HEK293T (cell line): ENCODE data around the gene CBL.

Experiments used
- CTCF ChIA-PET: fragments of 350-600 bp; formaldehyde crosslinking; extraction: SDS; loops from one replicate; lab custom pipeline; 2021; ENCODE audit warnings: antibody characterized with exemption, inconsistent platforms; lab: Yijun Ruan, JAX
- POLR2A ChIA-PET: fragments of 350-600 bp; formaldehyde crosslinking; extraction: SDS; loops from one replicate; lab custom pipeline; 2020; ENCODE audit warnings: antibody characterized with exemption, inconsistent platforms; lab: Yijun Ruan, JAX
- DNase-seq: peaks from one replicate; pipeline ENCODE4 v3.0.0; 2012; ENCODE audit warnings: mixed read lengths; ENCODE audit errors: extremely low spot score
- ARNT ChIP-seq: fragments of 450-650 bp; IDR thresholded peaks from 2 replicates; pipeline ENCODE4 v1.6.1; 2017; ENCODE audit warnings: mild to moderate bottlenecking
- BHLHE40 ChIP-seq: fragments of 450-650 bp; IDR thresholded peaks from 2 replicates; pipeline ENCODE4 v1.6.1; 2016; ENCODE audit warnings: mild to moderate bottlenecking, moderate library complexity, borderline replicate concordance
- CTBP1 ChIP-seq: fragments of 450-650 bp; IDR thresholded peaks from 2 replicates; pipeline ENCODE4 v1.6.1; 2016; ENCODE audit warnings: borderline replicate concordance
- ELF4 ChIP-seq: fragments of 450-650 bp; IDR thresholded peaks from 2 replicates; pipeline ENCODE4 v1.6.1; 2017; ENCODE audit warnings: antibody characterized with exemption
- FOXA1 ChIP-seq: fragments of 450-650 bp; IDR thresholded peaks from 2 replicates; pipeline ENCODE4 v1.6.1; 2016; ENCODE audit warnings: mild to moderate bottlenecking
- FOXK2 ChIP-seq: fragments of 450-650 bp; IDR thresholded peaks from 2 replicates; pipeline ENCODE4 v1.6.1; 2016; ENCODE audit warnings: mild to moderate bottlenecking
- FOXM1 ChIP-seq: fragments of 450-650 bp; IDR thresholded peaks from 2 replicates; pipeline ENCODE4 v1.6.1; 2017; ENCODE audit warnings: mild to moderate bottlenecking, borderline replicate concordance
- HDGF ChIP-seq: fragments of 450-650 bp; IDR thresholded peaks from 2 replicates; pipeline ENCODE4 v1.6.1; 2017; ENCODE audit warnings: antibody characterized with exemption, borderline replicate concordance
- L3MBTL2 ChIP-seq: fragments of 450-650 bp; conservative IDR thresholded peaks from 2 replicates; pipeline ENCODE4 v1.6.1; 2016; ENCODE audit warnings: mild to moderate bottlenecking
- LEF1 ChIP-seq: fragments of 450-650 bp; IDR thresholded peaks from 2 replicates; pipeline ENCODE4 v1.6.1; 2017; ENCODE audit warnings: mild to moderate bottlenecking, borderline replicate concordance
- NFRKB ChIP-seq: fragments of 450-650 bp; IDR thresholded peaks from 2 replicates; pipeline ENCODE4 v1.6.1; 2016; ENCODE audit warnings: mild to moderate bottlenecking, moderate library complexity
- PKNOX1 ChIP-seq: fragments of 450-650 bp; IDR thresholded peaks from 2 replicates; pipeline ENCODE4 v1.6.1; 2016
- SP1 ChIP-seq: fragments of 450-650 bp; IDR thresholded peaks from 2 replicates; pipeline ENCODE4 v1.6.1; 2017
- SUZ12 ChIP-seq: fragments of 450-650 bp; IDR thresholded peaks from 2 replicates; pipeline ENCODE4 v1.6.1; 2016; ENCODE audit warnings: mild to moderate bottlenecking
- TARDBP ChIP-seq: fragments of 450-650 bp; IDR thresholded peaks from 2 replicates; pipeline ENCODE4 v1.6.1; 2016
- ZNF384 ChIP-seq: fragments of 450-650 bp; IDR thresholded peaks from 2 replicates; pipeline ENCODE4 v1.6.1; 2016

CBL gene

GRCh38 chr11:119307974-119308373, 101.8 kb downstream of the CBL start:
- CTCF ChIA-PET, result interaction anchor here (0.6 to 2.1 kb wide), 5 partner anchors 14 to 223 kb away, joined by 3 to 9 read pairs (median 4); partner anchors contain the start of gene NLRX1
- TF ChIP-seq SP1 (no peak), NFRKB (no peak), HDGF (no peak), LEF1 (no peak), FOXK2 (no peak), TARDBP (no peak), ARNT (no peak), CTBP1 (no peak), L3MBTL2 (no peak), SUZ12 (no peak), ZNF384 (no peak)
- DNase-seq, result no peak
- POLR2A ChIA-PET, result interaction anchor here (1.2 to 2.1 kb wide), 2 partner anchors 9 to 213 kb away, joined by 3 to 11 read pairs; partner anchors contain the start of gene MCAM

GRCh38 chr11:119309411-119309810, 103.3 kb downstream of the CBL start:
- DNase-seq, result no peak
- ChIA-PET CTCF (no interaction called here), POLR2A (interaction anchor here (1.2 kb wide), 1 partner anchor 25 kb away, joined by 6 read pairs; the partner anchor contains the start of gene RNF26)
- TF ChIP-seq ELF4, result no peak
- no peak for TF ChIP-seq ZNF384
- no peak for TF ChIP-seq CTBP1

- TF ChIP-seq SP1 (no peak), FOXM1 (no peak), HDGF (no peak), NFRKB (no peak), L3MBTL2 (no peak), TARDBP (no peak), BHLHE40 (no peak), SUZ12 (no peak), FOXK2 (no peak), ZNF384 (no peak), PKNOX1 (no peak), FOXA1 (no peak)
- ChIA-PET POLR2A (interaction anchor here (1.1 to 1.2 kb wide), 2 partner anchors 9 to 24 kb away, joined by 3 to 6 read pairs; partner anchors contain the start of gene RNF26), CTCF (interaction anchor here (0.8 kb wide), 1 partner anchor 64 kb away, joined by 3 read pairs; no protein-coding TSS in a partner anchor)
- DNase-seq, result no peak
These were observed 104.0 kb downstream of the CBL start for GRCh38 chr11:119309953-119310681.

- DNase-seq, result no peak
- TF ChIP-seq ARNT, result no peak
- no peak for TF ChIP-seq CTBP1
- TF ChIP-seq SP1, result no peak
- TF ChIP-seq ELF4, result no peak
- POLR2A ChIA-PET, result interaction anchor here (1.1 kb wide), 1 partner anchor 8 kb away, joined by 3 read pairs; no protein-coding TSS in a partner anchor
- CTCF ChIA-PET, result interaction anchor here (0.8 kb wide), 1 partner anchor 63 kb away, joined by 3 read pairs; no protein-coding TSS in a partner anchor
These were observed 104.5 kb downstream of the CBL start for GRCh38 chr11:119310682-119311052.

GRCh38 chr11:119314726-119315125, 108.6 kb downstream of the CBL start:
- ChIA-PET POLR2A (no interaction called here), CTCF (interaction anchor here (0.6 to 1.1 kb wide), 2 partner anchors 59 to 406 kb away, joined by 3 read pairs; no protein-coding TSS in a partner anchor)
- DNase-seq, result no peak
- TF ChIP-seq SP1 (no peak), ARNT (no peak)

- no peak for TF ChIP-seq FOXK2
- TF ChIP-seq FOXM1, result no peak
- POLR2A ChIA-PET, result interaction anchor here (1.1 kb wide), 1 partner anchor 9 kb away, joined by 3 read pairs; no protein-coding TSS in a partner anchor
- CTCF ChIA-PET, result interaction anchor here (0.6 to 1.1 kb wide), 3 partner anchors 23 to 406 kb away, joined by 3 to 4 read pairs (median 3); no protein-coding TSS in a partner anchor
- DNase-seq, result no peak
These were observed 109.2 kb downstream of the CBL start for GRCh38 chr11:119315131-119316015.

GRCh38 chr11:119316016-119316728, 110.0 kb downstream of the CBL start:
- DNase-seq, result no peak

More at GRCh38 chr11:119316016-119316728, 110.0 kb downstream of the CBL start:
- TF ChIP-seq FOXK2 (no peak), BHLHE40 (no peak), SUZ12 (no peak), ELF4 (no peak), FOXA1 (no peak), ARNT (no peak), TARDBP (no peak)
- ChIA-PET POLR2A (interaction anchor here (1.1 to 3.7 kb wide), 6 partner anchors 10 to 214 kb away, joined by 3 to 17 read pairs (median 7); partner anchors contain the start of genes CBL, DPAGT1 and RNF26), CTCF (interaction anchor here (0.6 to 1.3 kb wide), 2 partner anchors 22 to 24 kb away, joined by 3 to 4 read pairs; no protein-coding TSS in a partner anchor)
